Tongue (tissue), 2 donors: Measurements from ENCODE around the gene RNASEH2A. TPM values are rescaled to one million over a fixed set of nuclear protein-coding genes. Genes with fewer than 3 reads are reported as not detected.
"Not testable (repeated sequence)": the region's sequence is repeated elsewhere in the genome, so short reads cannot be mapped to it uniquely, and the experiment has no call there.

Source experiments
- DNase-seq: peaks from one replicate; pipeline ENCODE4 v3.0.0-alpha.2; 2015
- total RNA-seq: library from RNA; depleted of rRNA; stranded (reverse); fragments of >200 nt; gene quantifications from one replicate; pipeline ENCODE4 v1.2.3, GENCODE V29; 2014

Gene RNASEH2A
- total RNA-seq, 1 donor from 2014 or later, result 10.4 TPM

- no peak for DNase-seq
Observed at GRCh38 chr19:12834566-12834943, 28.2 kb downstream of the RNASEH2A start, which contains the start of gene RTBDN. RTBDN (minus strand) TSS chr19:12834579; CDS start chr19:12829979, 4,600 bp downstream.

DNA sequence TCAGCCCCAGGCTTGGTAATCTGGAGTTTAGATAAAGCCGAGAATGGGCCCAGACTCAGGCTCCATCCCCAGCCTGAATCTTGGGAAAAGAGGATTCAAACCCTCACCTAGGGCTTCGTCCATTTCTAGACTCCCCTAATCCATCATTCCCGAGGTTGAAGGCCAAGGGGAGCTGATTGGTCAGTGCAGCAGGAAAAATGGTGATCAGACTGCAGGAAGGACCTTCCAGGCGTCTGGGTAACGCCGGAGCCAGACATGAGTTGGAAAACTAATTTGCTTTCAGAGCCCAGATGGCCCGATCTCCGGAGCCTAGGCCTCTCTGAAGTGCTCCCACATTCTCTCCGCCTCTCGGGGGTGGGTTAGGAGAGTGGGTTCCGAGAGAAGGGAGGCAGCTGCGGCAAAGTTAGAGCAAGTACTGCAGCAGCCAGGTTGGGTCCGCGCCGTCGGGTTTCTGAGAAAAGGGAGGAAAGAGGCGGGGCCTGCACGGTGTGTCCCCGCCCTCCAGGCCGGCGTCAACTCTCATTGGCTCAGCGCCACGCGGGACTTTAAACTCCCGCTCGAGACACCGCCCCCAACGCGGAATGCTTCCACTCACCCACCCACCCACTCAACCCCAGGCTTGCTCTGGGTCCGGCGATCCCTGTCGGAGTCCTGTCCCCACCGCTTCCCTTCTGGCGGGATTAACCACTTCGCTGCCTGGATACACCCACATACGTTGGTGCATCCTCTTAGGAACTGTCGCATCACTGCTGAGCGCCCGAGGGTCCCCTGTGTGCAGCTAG lies 28.8 kb downstream of the RNASEH2A start:
- DNase-seq, result peak; percentile 32

DNA sequence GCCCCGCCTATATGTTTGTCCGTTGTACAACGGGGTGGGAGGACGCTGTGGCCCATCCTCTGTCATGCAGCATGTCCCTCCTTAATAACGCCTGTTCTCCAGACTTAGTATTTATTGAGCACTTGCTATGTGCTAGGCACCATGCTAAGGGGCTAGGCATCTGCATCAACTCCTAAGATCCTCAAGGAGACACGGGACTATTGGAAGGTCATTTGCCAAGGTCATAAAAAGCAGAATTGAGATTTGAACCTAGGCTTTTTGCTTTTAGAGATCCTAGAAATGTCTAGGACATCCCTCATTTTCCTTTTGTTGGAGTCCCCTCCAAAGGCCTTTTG lies 30.1 kb downstream of the RNASEH2A start:
- DNase-seq, result no peak

DNA sequence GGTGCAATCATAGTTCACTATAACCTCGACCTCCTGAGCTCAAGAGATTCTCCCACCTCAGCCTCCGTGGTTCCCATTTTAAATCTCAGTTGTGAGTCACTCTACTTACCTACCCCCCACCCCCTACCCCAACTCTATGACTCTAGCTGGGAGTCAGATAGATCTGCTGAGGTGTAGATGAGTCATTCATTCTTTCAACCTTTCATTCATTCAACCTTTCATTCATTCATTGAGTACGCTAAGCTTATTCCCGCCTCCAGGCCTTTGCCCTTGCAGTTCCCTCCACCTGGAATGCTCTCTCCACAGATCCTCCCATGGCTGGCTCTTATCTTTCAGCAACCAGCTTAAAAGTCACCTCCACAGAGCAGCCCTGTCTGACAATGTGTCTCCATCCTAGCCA lies 30.8 kb downstream of the RNASEH2A start:
- no peak for DNase-seq

- DNase-seq, result peak; percentile 56
Observed at GRCh38 chr19:12838182-12838885, 31.9 kb downstream of the RNASEH2A start, which contains the start of gene MAST1. MAST1 (plus strand) TSS chr19:12838515; CDS start chr19:12838573, 58 bp downstream.

DNA sequence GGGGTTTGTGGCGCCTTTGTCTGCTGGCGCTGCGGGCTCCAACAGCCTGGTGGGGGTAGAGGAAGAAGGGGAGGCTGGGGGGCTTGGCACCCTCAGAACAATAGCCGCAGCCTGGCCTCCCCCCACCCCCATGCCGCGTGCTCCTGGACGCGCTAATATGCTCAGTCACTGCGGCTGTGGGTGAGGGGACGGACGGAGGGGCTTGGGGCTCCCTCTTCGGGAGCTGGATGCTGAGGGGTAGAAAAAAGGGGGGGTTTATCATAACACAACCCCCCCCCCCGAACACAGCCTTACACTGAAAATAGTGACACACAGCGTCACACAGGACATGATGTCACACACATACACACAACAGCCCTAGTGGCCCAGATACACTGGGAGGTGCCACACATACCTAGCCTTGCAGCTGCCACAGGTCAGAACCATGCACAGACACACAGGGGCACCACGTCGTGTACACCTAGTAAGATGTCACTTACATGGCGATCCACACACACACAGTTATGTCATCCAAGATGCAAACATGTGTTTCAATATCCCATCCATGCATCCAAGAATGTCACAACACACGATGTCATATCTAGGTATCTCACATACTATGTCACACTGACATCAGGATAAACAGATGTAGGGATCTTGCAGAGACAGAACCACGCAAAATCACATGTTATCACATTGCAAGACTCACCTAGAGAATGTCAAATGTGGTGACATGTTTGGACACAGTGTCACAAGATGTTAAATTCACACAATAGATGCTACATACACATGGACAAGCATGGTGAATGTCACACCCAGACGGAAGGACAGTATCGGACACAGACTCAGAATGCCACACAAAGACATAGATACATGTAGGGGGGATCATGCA lies 32.7 kb downstream of the RNASEH2A start:
- no peak for DNase-seq

GRCh38 chr19:12840091-12841079 lies 34.0 kb downstream of the RNASEH2A start:
- DNase-seq, result peak; percentile 56

GRCh38 chr19:12841094-12841493 lies 34.7 kb downstream of the RNASEH2A start:
- peak; percentile 34 for DNase-seq

DNA sequence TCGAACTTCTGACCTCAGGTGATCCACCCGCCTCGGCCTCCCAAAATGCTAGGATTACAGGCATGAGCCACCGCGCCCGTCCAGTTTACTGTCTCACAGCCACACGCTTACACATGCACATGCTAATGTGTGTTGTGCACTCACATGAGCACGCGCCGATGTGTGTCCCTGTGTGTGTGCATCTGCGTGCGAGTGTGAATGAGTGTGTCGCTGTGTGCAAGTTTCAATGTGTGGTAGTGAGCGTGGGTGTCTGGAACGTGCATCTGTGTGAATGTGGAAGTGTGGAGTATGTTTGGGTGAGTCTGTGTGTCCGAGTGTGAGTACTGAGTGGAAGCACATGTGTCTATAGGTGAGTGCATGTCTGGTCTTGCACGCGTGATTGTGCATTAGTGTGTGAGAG lies 36.1 kb downstream of the RNASEH2A start:
- no peak for DNase-seq

- DNase-seq, result no peak
Observed at GRCh38 chr19:12843328-12843727, 36.9 kb downstream of the RNASEH2A start.

GRCh38 chr19:12843999-12844732 lies 37.8 kb downstream of the RNASEH2A start:
- no peak for DNase-seq

- not testable (repeated sequence) for DNase-seq
Observed at GRCh38 chr19:12846613-12847012, 40.2 kb downstream of the RNASEH2A start.

DNA sequence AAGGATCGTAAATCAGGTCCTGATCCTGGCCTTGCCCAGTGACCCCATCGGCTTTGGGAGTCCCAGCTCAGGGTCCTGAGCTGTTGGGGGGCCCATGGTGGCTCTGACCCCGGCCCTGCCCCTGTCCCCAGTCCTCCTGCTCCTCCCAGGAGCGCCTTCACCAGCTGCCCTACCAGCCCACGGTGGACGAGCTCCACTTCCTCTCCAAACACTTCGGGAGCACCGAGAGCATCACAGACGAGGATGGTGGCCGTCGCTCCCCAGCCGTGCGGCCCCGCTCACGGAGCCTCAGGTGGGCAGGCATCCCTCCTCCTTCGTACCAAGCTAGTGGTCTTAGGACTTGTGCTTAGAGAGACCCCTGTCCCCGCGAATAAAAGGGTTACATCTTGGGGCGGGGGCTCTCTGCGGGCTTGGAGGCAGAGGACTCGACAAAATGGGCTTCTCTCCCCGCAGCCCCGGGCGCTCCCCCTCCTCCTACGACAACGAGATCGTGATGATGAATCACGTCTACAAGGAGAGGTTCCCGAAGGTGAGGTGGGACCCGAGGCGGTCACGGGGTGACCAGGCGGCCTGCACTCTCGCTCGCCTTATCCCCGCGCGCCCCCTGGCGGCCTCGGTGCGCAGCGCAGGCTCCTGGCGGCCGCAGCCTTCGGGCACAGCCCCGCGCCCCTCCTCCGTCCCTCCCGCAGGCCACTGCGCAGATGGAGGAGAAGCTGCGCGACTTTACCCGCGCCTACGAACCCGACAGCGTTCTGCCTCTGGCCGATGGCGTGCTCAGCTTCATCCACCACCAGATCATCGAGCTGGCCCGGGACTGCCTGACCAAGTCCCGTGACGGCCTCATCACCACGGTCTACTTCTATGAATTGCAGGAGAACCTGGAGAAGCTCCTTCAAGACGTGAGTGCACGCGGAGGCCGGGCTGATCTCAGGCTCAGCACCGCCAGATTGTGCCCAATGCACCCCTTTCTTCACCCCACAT lies 41.1 kb downstream of the RNASEH2A start:
- peak; percentile 86 for DNase-seq

- no peak for DNase-seq
Observed at GRCh38 chr19:12856653-12857052, 50.3 kb downstream of the RNASEH2A start.

DNA sequence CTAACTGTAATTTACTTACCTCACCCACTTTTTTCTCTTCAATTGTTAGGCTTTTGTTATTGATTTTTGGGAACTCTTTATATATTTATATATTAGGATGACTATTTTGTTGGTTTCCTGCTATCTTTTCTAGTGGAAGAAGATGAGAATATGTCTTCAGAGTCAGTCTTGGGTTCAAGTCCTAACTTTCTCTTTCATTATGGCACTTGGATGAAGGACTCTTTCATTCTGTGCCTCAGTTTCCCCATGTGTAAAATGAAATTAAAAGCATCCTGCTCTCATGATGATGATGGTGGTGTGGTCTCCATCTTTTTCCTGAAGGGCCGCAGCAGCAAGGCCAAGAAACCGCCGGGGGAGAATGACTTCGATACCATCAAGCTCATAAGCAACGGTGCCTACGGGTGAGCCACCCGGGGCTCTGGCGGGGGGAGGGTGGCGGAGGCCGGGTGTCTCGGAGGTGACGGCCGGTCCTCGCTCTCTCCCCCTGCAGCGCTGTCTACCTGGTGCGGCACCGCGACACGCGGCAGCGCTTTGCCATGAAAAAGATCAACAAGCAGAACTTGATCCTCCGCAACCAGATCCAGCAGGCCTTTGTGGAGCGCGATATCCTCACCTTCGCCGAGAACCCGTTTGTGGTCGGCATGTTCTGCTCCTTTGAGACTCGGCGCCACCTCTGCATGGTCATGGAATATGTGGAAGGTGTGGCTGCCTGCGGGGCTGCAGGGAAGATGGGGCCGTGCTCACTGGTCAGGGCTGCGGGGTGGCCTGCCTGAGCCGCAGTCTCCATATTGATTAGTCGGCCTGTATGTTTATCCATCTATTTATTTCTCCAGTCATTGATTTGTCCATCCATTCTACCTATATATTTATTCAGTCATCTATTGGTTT lies 51.9 kb downstream of the RNASEH2A start:
- no peak for DNase-seq

DNA sequence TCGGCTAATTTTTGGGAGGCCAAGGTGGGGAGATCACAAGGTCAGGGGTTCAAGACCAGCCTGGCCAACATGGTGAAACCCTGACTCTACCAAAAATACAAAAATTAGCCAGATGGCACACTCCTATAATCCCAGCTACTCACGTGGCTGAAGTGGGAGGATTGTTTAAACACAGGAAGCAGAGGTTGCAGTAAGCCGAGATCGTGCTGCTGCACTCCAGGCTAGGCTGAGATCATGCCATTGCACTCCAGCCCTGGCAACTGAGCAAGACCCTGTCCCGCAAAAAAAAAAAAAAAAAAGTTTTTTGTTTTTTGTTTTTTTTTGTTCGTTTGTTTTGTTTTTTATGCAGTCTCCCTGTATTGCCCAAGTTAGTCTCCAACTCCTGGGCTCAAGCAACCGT lies 53.2 kb downstream of the RNASEH2A start:
- DNase-seq, result no peak
